NT2/D1 (cell line): ENCODE measurements around the gene PARP6.

Source experiments
- SUZ12 ChIP-seq: IDR thresholded peaks from 2 replicates; pipeline ENCODE4 v1.6.1; 2011; ENCODE audit not compliant: insufficient read length, insufficient read depth; ENCODE audit errors: extremely low read depth
- YY1 ChIP-seq: IDR thresholded peaks from 2 replicates; pipeline ENCODE4 v1.6.1; 2011; ENCODE audit not compliant: insufficient read length, insufficient read depth
- ZNF274 ChIP-seq: IDR thresholded peaks from 2 replicates; pipeline ENCODE4 v1.6.1; 2011; ENCODE audit warnings: mild to moderate bottlenecking, low read depth, low read length

GRCh38 chr15:72252663-72253299 lies 19.6 kb downstream of the PARP6 start:
- no peak for TF ChIP-seq YY1
- TF ChIP-seq ZNF274: no peak
- TF ChIP-seq SUZ12: no peak
